ENCODE results near the gene ENHO.
"Not testable (repeated sequence)": the region's sequence is repeated elsewhere in the genome, so short reads cannot be mapped to it uniquely, and the experiment has no call there.

Gene ENHO

GRCh38 chr9:34505370-34506120, 17.2 kb downstream of the ENHO start:
- DNase-seq = no peak

- DNase-seq = no peak
Measured at GRCh38 chr9:34503406-34503805, 19.4 kb downstream of the ENHO start.

- no peak for DNase-seq
Measured at GRCh38 chr9:34502891-34503290, 19.9 kb downstream of the ENHO start.

GRCh38 chr9:34502471-34502870, 20.3 kb downstream of the ENHO start:
- no peak for DNase-seq

GRCh38 chr9:34501889-34502425, 20.8 kb downstream of the ENHO start:
- peak; percentile 72 for DNase-seq

- DNase-seq = no peak
Measured at GRCh38 chr9:34501372-34501771, 21.4 kb downstream of the ENHO start.

- DNase-seq = peak; percentile 36
Measured at GRCh38 chr9:34500623-34501267, 22.0 kb downstream of the ENHO start.

- DNase-seq = no peak
Measured at GRCh38 chr9:34499076-34499475, 23.7 kb downstream of the ENHO start.

- no peak for DNase-seq
Measured at GRCh38 chr9:34498553-34498952, 24.2 kb downstream of the ENHO start.

GRCh38 chr9:34496149-34496712, 26.6 kb downstream of the ENHO start:
- peak; percentile 41 for DNase-seq

GRCh38 chr9:34493972-34494535, 28.7 kb downstream of the ENHO start:
- peak; percentile 54 for DNase-seq

GRCh38 chr9:34492051-34492450, 30.7 kb downstream of the ENHO start:
- no peak for DNase-seq

- DNase-seq = no peak
Measured at GRCh38 chr9:34491596-34491995, 31.2 kb downstream of the ENHO start.

GRCh38 chr9:34490760-34491159, 32.0 kb downstream of the ENHO start:
- no peak for DNase-seq

- DNase-seq = no peak
Measured at GRCh38 chr9:34490360-34490759, 32.4 kb downstream of the ENHO start.

GRCh38 chr9:34486572-34486971, 36.2 kb downstream of the ENHO start:
- DNase-seq = no peak

- DNase-seq = no peak
Measured at GRCh38 chr9:34485822-34486221, 37.0 kb downstream of the ENHO start.

- DNase-seq = no peak
Measured at GRCh38 chr9:34484678-34485077, 38.1 kb downstream of the ENHO start.

- DNase-seq = not testable (repeated sequence)
Measured at GRCh38 chr9:34482746-34483145, 40.0 kb downstream of the ENHO start.

- DNase-seq = not testable (repeated sequence)
Measured at GRCh38 chr9:34481620-34482019, 41.2 kb downstream of the ENHO start.

- DNase-seq = no peak
Measured at GRCh38 chr9:34479431-34479866, 43.3 kb downstream of the ENHO start.

- no peak for DNase-seq
Measured at GRCh38 chr9:34477541-34477940, 45.2 kb downstream of the ENHO start.

GRCh38 chr9:34475097-34475496, 47.7 kb downstream of the ENHO start:
- no peak for DNase-seq
